ENCODE results near the gene ERG.

GRCh38 chr21:38429011-38429410 is 69.3 kb downstream of the ERG start:
- TF ChIP-seq CTCF (conservative IDR thresholded peaks at IDR 0.05; ENCODE audit: low read length), result no peak
- TF ChIP-seq EZH2phosphoT487 (IDR thresholded peaks at IDR 0.05; ENCODE audit: borderline replicate concordance), result no peak
